ENCODE results near the gene ZMYND8.

- no peak for TF ChIP-seq ZNF274 (IDR thresholded peaks at IDR 0.05; ENCODE audit: low read length)
- TF ChIP-seq ZNF274 (tag by site-specific recombination; IDR thresholded peaks at IDR 0.05; ENCODE audit: borderline replicate concordance), result no peak
- TF ChIP-seq ZNF248 (tag by site-specific recombination; IDR thresholded peaks at IDR 0.05), result no peak
- no peak for TF ChIP-seq ZNF580 (tag by site-specific recombination; IDR thresholded peaks at IDR 0.05)
- TF ChIP-seq ZNF621 (tag by site-specific recombination; IDR thresholded peaks at IDR 0.05), result no peak
These were observed 14.6 kb upstream of the ZMYND8 start for GRCh38 chr20:47370850-47371782.

Measured in HEK293 (cell line).